ENCODE measurements around the gene OASL. TPM values are rescaled to one million over a fixed set of nuclear protein-coding genes. Genes with fewer than 3 reads are reported as not detected.

Gene OASL
- total and polyA plus RNA-seq, 9 of the 15 experiments (the other 6 are each of a cell fraction or from before 2014, with no cell fraction given) = 0.14 TPM; not detected in 8

GRCh38 chr12:121015825-121016766 lies 22.9 kb downstream of the OASL start, which contains the start of gene C12orf43 (continued):
- TF ChIP-seq NBN (IDR thresholded peaks at IDR 0.05; ENCODE audit: low read depth) (peak; percentile 96), TBL1XR1 (IDR thresholded peaks at IDR 0.05; ENCODE audit: low read length in 2 of 2) (peak; percentile 33 to 77; a peak in 2 of 4 replicates), SRSF1 (IDR thresholded peaks at IDR 0.05; ENCODE audit: low read depth, low read length) (no peak), PHF20 (IDR thresholded peaks at IDR 0.05; ENCODE audit: partially characterized antibody) (peak; percentile 100), KDM2B (CRISPR knock-in tag; IDR thresholded peaks at IDR 0.05) (no peak), MAX (CRISPR knock-in tag; IDR thresholded peaks at IDR 0.05) (peak; percentile 80), ELF4 (CRISPR knock-in tag; IDR thresholded peaks at IDR 0.05) (peak; percentile 75; the same call in 1 of the 2 replicates), MYC (IDR thresholded peaks at IDR 0.05; ENCODE audit: low read depth, low read length) (peak; percentile 57), MYC (CRISPR knock-in tag; IDR thresholded peaks at IDR 0.05; ENCODE audit: borderline replicate concordance, low read depth) (peak; percentile 52; the same call in 1 of the 2 replicates), JUNB (CRISPR knock-in tag; conservative IDR thresholded peaks at IDR 0.05) (no peak), TEAD4 (IDR thresholded peaks at IDR 0.05; ENCODE audit: low read length) (no peak), TEAD4 (CRISPR knock-in tag; IDR thresholded peaks at IDR 0.05; ENCODE audit: borderline replicate concordance) (no peak), BMI1 (IDR thresholded peaks at IDR 0.05; ENCODE audit: low read length) (no peak), RCOR1 (IDR thresholded peaks at IDR 0.05; ENCODE audit: borderline replicate concordance in 1 of 2, low read depth in 2 of 2, low read length in 2 of 2) (peak in 1 of 2 experiments; percentile 45; a peak in 1 of 4 replicates), MXI1 (IDR thresholded peaks at IDR 0.05; ENCODE audit: low read depth, low read length) (peak; percentile 87), NKRF (IDR thresholded peaks at IDR 0.05; ENCODE audit: borderline replicate concordance) (peak; percentile 95), ZBTB12 (CRISPR knock-in tag; IDR thresholded peaks at IDR 0.05) (peak; percentile 92), NR2C2 (CRISPR knock-in tag; IDR thresholded peaks at IDR 0.05) (peak; percentile 73; the same call in 1 of the 2 replicates), NR2C2 (tag; IDR thresholded peaks at IDR 0.05) (peak; percentile 68), MBD2 (IDR thresholded peaks at IDR 0.05; ENCODE audit: borderline replicate concordance, low read depth) (peak; percentile 88), FOSL1 (tag; conservative IDR thresholded peaks at IDR 0.05) (peak; percentile 12; the same call in 1 of the 2 replicates), MXD1 (CRISPR knock-in tag; IDR thresholded peaks at IDR 0.05; ENCODE audit: borderline replicate concordance, poor library complexity, severe bottlenecking) (peak; percentile 86), E2F1 (CRISPR knock-in tag; IDR thresholded peaks at IDR 0.05) (0 out of 2 replicates have a peak, but pooled peaks have one; percentile 37)
